ENCODE results near the gene BMPR1B.

The BMPR1B gene

DNA sequence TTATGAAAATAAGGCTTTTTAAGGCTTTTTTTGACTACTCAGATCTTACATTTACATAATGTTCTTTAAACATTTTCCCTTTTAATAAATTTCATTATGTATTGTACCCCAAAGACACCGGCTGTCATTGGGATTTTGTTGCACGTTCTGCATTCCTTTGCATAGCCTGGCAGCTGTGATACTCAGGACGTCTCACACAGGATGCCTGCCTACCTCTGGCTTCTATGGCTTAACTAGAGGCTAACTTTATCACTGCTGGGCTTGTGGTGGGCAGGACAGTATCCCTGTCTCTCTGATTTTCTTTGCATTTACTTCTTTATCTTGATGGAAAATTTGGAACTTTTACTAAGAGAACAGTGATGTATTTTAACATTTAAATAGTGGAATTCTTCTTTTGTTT is 147.8 kb downstream of the BMPR1B start:
- no peak for DNase-seq

- DNase-seq: no peak
Measured at GRCh38 chr4:94909645-94910044, 151.9 kb downstream of the BMPR1B start.

DNA sequence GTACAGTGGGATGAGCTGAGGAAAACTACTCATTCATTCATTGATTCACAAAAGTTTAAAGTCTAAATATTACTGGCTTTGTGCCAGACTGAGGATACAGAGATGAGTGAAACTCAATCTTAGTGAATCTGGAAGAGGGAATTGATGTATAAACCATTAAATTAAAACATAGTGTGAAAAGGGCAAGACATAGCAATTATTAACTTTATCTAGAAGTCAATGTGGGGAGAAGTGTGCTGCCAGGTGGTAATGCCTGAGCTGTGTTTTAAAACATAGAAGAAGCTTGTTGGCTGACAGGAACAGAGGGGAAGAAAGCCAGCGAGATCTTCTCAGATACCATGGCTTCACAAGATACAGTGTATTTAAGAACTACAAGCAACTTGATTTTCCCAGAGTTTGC is 153.4 kb downstream of the BMPR1B start:
- no peak for DNase-seq

DNA sequence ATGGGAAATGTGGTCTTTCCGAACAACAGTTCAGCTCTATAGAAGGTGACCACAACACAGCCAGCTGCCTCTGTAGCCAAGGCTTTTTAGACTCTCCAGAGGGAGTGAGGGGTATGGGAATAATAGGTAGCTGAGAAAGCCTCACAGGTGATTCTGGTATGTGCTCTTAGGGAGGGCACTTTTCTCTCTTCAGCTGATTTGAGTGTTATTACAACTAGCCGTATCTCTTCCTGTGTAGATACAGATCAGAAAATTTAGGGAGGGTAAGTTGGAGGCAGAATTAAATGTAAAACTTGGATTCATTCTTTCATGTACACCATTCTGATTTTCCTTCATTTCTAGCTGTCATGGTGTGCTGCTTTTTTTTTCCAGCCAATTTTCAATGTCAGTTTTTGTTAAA is 154.9 kb downstream of the BMPR1B start:
- DNase-seq: no peak

GRCh38 chr4:94913316-94913715 is 155.6 kb downstream of the BMPR1B start:
- no peak for DNase-seq

GRCh38 chr4:94917146-94917545 is 159.4 kb downstream of the BMPR1B start:
- DNase-seq: no peak

DNA sequence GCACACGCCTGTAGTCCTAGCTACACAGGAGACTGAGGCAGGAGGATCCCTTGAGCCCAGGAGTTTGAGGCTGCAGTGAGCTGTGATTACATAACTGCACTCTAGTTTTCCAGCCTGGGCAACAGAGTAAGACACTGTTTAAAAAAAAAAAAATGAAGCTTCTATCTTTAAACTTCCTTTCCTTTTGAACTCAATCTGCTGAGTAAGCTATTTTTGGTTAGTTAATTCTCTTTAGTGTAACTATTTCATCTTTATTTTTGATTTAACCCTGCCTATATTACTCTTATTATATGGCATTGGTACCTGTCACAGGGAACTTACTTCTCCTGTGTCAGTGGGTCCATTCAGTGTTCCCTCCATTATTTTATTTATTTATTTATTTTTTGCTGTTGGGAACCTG is 160.8 kb downstream of the BMPR1B start:
- DNase-seq: no peak

DNA sequence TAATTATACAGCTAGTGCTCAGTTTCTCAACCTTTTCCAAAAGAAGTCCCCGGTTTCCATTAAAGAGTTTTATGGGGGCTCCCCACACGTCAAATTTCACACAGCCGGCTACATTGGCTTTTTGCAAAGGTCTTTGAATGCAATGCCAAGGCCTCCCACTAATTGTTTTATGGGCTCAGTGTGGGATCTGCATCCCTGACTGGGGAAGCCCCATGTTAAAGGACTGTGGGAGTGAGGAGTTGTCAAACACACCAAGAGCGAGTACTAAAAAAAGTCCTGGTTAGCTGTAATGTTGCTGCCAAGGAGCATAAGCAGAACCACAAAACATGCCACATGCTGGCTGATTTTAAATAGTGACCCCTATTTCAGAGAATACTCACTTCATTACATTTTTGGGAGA is 162.6 kb downstream of the BMPR1B start:
- DNase-seq: no peak

GRCh38 chr4:94924566-94924965 is 166.8 kb downstream of the BMPR1B start:
- no peak for DNase-seq

GRCh38 chr4:94925764-94926347 is 168.1 kb downstream of the BMPR1B start:
- no peak for DNase-seq

- no peak for DNase-seq
Measured at GRCh38 chr4:94926936-94927335, 169.2 kb downstream of the BMPR1B start.

- no peak for DNase-seq
Measured at GRCh38 chr4:94927696-94928095, 169.9 kb downstream of the BMPR1B start.

GRCh38 chr4:94929696-94930095 is 171.9 kb downstream of the BMPR1B start:
- no peak for DNase-seq

GRCh38 chr4:94931626-94932025 is 173.9 kb downstream of the BMPR1B start:
- DNase-seq: no peak

GRCh38 chr4:94932366-94932765 is 174.6 kb downstream of the BMPR1B start:
- DNase-seq: no peak

DNA sequence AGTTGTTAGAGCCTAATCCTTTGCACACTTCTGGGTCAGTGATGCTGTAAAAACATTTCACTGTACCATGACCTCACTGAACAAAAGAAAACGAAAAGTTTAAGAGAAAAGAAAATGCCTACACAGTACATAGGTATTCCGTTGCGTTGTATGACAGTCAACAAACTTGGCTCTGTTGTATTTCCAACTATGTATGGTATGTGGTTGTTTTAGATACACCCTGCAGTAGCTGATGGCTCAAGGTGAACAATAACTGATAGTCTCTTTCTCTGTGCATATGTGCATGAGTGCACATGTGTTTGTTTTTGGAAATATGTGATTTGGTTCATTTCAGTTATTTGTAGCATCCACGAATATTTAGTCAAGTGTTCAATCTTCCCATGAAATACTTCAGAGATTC is 176.0 kb downstream of the BMPR1B start:
- DNase-seq: no peak

DNA sequence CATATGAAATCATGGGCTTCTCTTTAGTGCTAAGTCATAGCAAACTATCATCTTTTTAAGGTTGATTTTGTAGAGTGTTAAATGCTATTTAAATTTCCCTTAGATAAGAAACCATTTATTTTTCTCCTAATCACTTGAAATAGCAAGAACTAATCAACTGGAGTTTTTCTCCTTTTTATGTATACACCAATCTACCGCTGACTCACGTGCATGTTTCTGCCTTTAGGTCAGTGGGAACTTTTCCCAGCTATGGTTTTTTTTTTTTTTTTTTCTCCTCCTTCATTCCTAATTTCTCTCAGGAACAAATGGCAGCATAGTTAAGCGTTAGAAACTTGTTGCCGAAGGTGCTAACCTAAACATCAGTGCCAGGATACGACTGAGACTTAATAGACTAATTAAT is 176.4 kb downstream of the BMPR1B start:
- DNase-seq: no peak

- DNase-seq: no peak
Measured at GRCh38 chr4:94934864-94935263, 177.1 kb downstream of the BMPR1B start.

DNA sequence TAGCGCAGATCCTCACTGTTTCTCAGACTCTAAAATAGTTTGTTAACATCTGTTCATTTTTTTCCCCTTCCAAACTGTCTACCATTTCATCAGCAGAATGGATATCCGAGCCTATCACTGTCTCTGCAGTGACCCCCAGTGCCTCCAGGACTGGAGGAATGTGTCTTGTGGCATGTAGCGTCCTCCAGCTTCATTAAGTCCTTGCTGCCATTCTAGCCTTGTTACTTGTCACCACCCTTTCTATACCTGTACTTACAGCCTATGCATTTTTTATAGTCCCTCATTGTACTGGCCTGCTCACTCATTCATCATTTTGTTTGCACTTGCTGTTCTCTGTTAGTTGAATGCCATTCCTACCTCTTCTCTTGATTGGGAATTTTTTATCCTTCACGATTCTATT is 179.1 kb downstream of the BMPR1B start:
- DNase-seq: no peak

- no peak for DNase-seq
Measured at GRCh38 chr4:94939791-94940519, 182.2 kb downstream of the BMPR1B start.

- DNase-seq: no peak
Measured at GRCh38 chr4:94940520-94940908, 182.8 kb downstream of the BMPR1B start.

GRCh38 chr4:94941706-94942105 is 184.0 kb downstream of the BMPR1B start:
- DNase-seq: no peak

DNA sequence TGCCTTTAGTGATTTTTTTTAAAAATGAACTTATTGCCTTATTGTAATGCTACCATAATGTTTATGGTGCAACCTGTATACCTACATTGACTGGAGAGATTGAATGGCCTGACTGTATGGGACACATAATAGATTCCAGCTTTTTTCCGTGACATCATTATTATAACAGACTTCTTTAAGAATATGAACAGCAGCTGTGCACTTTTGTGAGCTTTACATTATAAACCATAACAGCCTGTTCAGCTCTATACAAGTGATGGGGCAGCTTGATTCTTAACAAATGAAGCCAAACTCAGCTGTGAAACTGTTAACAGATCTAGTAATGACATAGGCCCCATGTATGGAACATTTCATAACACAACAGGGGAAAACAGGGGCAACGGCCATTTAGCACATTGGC is 187.0 kb downstream of the BMPR1B start:
- no peak for DNase-seq

- no peak for DNase-seq
Measured at GRCh38 chr4:94947681-94948108, 189.9 kb downstream of the BMPR1B start.
